Testis (tissue), 3 donors: ENCODE results near the gene NECAB3. TPM values are rescaled to one million over a fixed set of nuclear protein-coding genes. Genes with fewer than 3 reads are reported as not detected.

Source experiments
- DNase-seq: peaks from one replicate; pipeline ENCODE4 v3.0.0-alpha.2; 2019
- H3K27ac ChIP-seq, 2 donors: fragments of 200-600 bp; sonication (generic); one replicate each; pipeline ENCODE4 v1.5.1; 2019
- H3K27me3 ChIP-seq: fragments of 200-600 bp; sonication (generic); one replicate; pipeline ENCODE4 v1.5.1; 2019
- H3K36me3 ChIP-seq: fragments of 200-600 bp; sonication (generic); one replicate; pipeline ENCODE4 v1.5.1; 2017; ENCODE audit warnings: low read depth; ENCODE audit errors: missing control alignments
- H3K4me1 ChIP-seq: fragments of 200-600 bp; sonication (generic); one replicate; pipeline ENCODE4 v1.5.1; 2019
- H3K4me3 ChIP-seq, 2 donors: fragments of 200-600 bp; sonication (generic); one replicate each; pipeline ENCODE4 v1.5.1; 2017 to 2019
- H3K9me3 ChIP-seq: fragments of 200-600 bp; sonication (generic); one replicate; pipeline ENCODE4 v1.5.1; 2017
- CTCF ChIP-seq, 3 experiments: fragments of 450-650 bp in 2 of 3; fragments of 200-600 bp in 1 of 3; sonication (generic) in 1 of 3; IDR thresholded peaks; one replicate each; pipeline ENCODE4 v1.5.1; 2016 to 2019; ENCODE audit warnings: antibody characterized with exemption in 3 of 3, mild to moderate bottlenecking in 2 of 3, moderate library complexity in 1 of 3
- POLR2A ChIP-seq: fragments of 450-650 bp; IDR thresholded peaks from one replicate; pipeline ENCODE4 v1.6.1; 2017; ENCODE audit warnings: antibody characterized with exemption, mild to moderate bottlenecking, moderate library complexity
- WGBS, 2 donors: methylation state at CpG; one replicate each; pipeline ENCODE4 v1.1.5; 2018; 5-methylcytosine and 5-hydroxymethylcytosine counted together
- intact Hi-C: fragments of 100-400 bp; cut with DNase I; formaldehyde crosslinking; loops from one replicate; pipeline ENCODE4 v1.15.1; 2023; ENCODE audit warnings: low total_unique reads
- polyA plus RNA-seq: library from polyadenylated mRNA; stranded (reverse); fragments of 350-450 nt; fragmentation: Illumina TruSeq; extraction: RNeasy Lipid Tissue Mini Kit (QIAGEN cat#74804); gene quantifications from one replicate; pipeline ENCODE4 v1.2.3, GENCODE V29; 2014; ENCODE audit warnings: low read depth, low replicate concordance; ENCODE audit not compliant: insufficient read depth
- total RNA-seq, 2 donors: library from RNA; depleted of rRNA; stranded (reverse); fragments of >200 nt; gene quantifications; one replicate each; pipeline ENCODE4 v1.2.3, GENCODE V29; 2016

Gene NECAB3
- total and polyA plus RNA-seq, 3 donors from 2014 or later = 59.7 to 118 (median 106) TPM

GRCh38 chr20:33659341-33660034 is 14.7 kb downstream of the NECAB3 start:
- Histone ChIP-seq H3K27me3 (no peaks in the 10 kb centered on the region), H3K9me3 (no peaks in the 10 kb centered on the region), H3K36me3 (no peaks in the 10 kb centered on the region), H3K4me3 (no peak overlapping the region), H3K27ac (no peak overlapping the region), H3K4me1 (peaks cover 15% of the 10 kb centered on the region)
- 91 to 94% methylated on average over 12 to 28 of the region's 32 CpGs for WGBS, 2 donors
- intact Hi-C loops = no loop called here
- TF ChIP-seq CTCF (IDR thresholded peaks at IDR 0.05) = no peak
- no peak for TF ChIP-seq POLR2A
- DNase-seq = no peak

GRCh38 chr20:33658929-33659328 is 15.3 kb downstream of the NECAB3 start:
- Histone ChIP-seq H3K27ac (no peak overlapping the region), H3K36me3 (no peaks in the 10 kb centered on the region), H3K4me1 (peaks cover 10% of the 10 kb centered on the region), H3K4me3 (no peak overlapping the region), H3K27me3 (no peaks in the 10 kb centered on the region), H3K9me3 (no peaks in the 10 kb centered on the region)
- WGBS, 2 donors = 92 to 100% methylated on average over 4 of the region's 4 CpGs
- intact Hi-C loops = no loop called here
- TF ChIP-seq POLR2A = no peak
- no peak for TF ChIP-seq CTCF (IDR thresholded peaks at IDR 0.05)
- DNase-seq = no peak

GRCh38 chr20:33658510-33658909 is 15.7 kb downstream of the NECAB3 start:
- peaks cover 10% of the 10 kb centered on the region for H3K4me1 ChIP-seq
- no peaks in the 10 kb centered on the region for H3K36me3 ChIP-seq
- no peak for TF ChIP-seq POLR2A
- no peak for TF ChIP-seq CTCF (IDR thresholded peaks at IDR 0.05)
- H3K27me3 ChIP-seq = no peaks in the 10 kb centered on the region
- intact Hi-C loops = no loop called here
- H3K4me3 ChIP-seq = no peak overlapping the region
- 92 to 100% methylated on average over 1 to 8 of the region's 8 CpGs for WGBS, 2 donors
- no peak for DNase-seq
- H3K9me3 ChIP-seq = no peaks in the 10 kb centered on the region
- H3K27ac ChIP-seq = no peak overlapping the region

- no peaks in the 10 kb centered on the region for H3K36me3 ChIP-seq
- H3K27me3 ChIP-seq = no peaks in the 10 kb centered on the region
- H3K4me3 ChIP-seq = no peak overlapping the region
- intact Hi-C loops = no loop called here
- DNase-seq = no peak
- H3K27ac ChIP-seq = no peak overlapping the region
- TF ChIP-seq POLR2A = no peak
- no peak for TF ChIP-seq CTCF (IDR thresholded peaks at IDR 0.05)
- H3K4me1 ChIP-seq = peaks cover 11% of the 10 kb centered on the region
- WGBS, 2 donors = 95% methylated on average over 12 of the region's 12 CpGs; no CpG with 5 or more reads in 1 of the 2 donors
- no peaks in the 10 kb centered on the region for H3K9me3 ChIP-seq
Measured at GRCh38 chr20:33657704-33658095, 16.5 kb downstream of the NECAB3 start.
